Caco-2 (cell line): ENCODE results near the gene SRSF2. TPM values are rescaled to one million over a fixed set of nuclear protein-coding genes. Genes with fewer than 3 reads are reported as not detected.

ENCODE experiments used
- BruUV-seq: library from RNA; stranded (reverse); fragments of 400-500 nt; replicated peaks from 2 replicates; lab custom pipeline; 2021; lab: Mats Ljungman, UMichigan
- CTCF ChIA-PET: fragments of 300-600 bp; sonication (Branson Sonifier 250); formaldehyde crosslinking; loops from one replicate; lab custom pipeline; 2022; ENCODE audit warnings: antibody characterized with exemption; lab: Charles Lee
- POLR2A ChIA-PET: fragments of 300-600 bp; sonication (Branson Sonifier 250); formaldehyde crosslinking; loops from one replicate; lab custom pipeline; 2022; ENCODE audit warnings: antibody characterized with exemption; lab: Charles Lee
- DNase-seq, 2 experiments: peaks; one replicate each; pipeline versions ENCODE4 v3.0.0 to v3.0.0-alpha.2; 2020 to 2022
- H3K27me3 ChIP-seq: replicated peaks from 2 replicates; pipeline ENCODE4 v1.6.0; 2011; ENCODE audit warnings: low read length; ENCODE audit not compliant: control insufficient read depth, insufficient read depth
- H3K36me3 ChIP-seq: 2 replicates; pipeline ENCODE4 v1.5.1; 2011; ENCODE audit warnings: low read length; ENCODE audit not compliant: control insufficient read depth, insufficient read depth
- H3K4me1 ChIP-seq: fragments of 250-450 bp; sonication (Bioruptor Pico); 2 replicates; pipeline ENCODE4 v1.5.1; 2020; ENCODE audit warnings: mild to moderate bottlenecking
- H3K4me3 ChIP-seq: 2 replicates; pipeline ENCODE4 v1.5.1; 2011; ENCODE audit warnings: low read depth, mild to moderate bottlenecking, control low read depth, low read length
- H3K9me3 ChIP-seq: fragments of 250-450 bp; sonication (Bioruptor Pico); 2 replicates; pipeline ENCODE4 v1.5.1; 2020; ENCODE audit warnings: mild to moderate bottlenecking, moderate library complexity
- H3K27ac Mint-ChIP-seq: one replicate; pipeline ENCODE4 v1.8.0; 2022; ENCODE audit warnings: mixed read lengths; ENCODE audit not compliant: unreplicated experiment
- H3K27me3 Mint-ChIP-seq: one replicate; pipeline ENCODE4 v1.8.0; 2022; ENCODE audit warnings: mixed read lengths; ENCODE audit not compliant: insufficient read depth, unreplicated experiment
- H3K36me3 Mint-ChIP-seq: one replicate; pipeline ENCODE4 v1.8.0; 2022; ENCODE audit warnings: mild to moderate bottlenecking, mixed read lengths; ENCODE audit not compliant: insufficient read depth, unreplicated experiment
- H3K4me1 Mint-ChIP-seq: one replicate; pipeline ENCODE4 v1.8.0; 2022; ENCODE audit warnings: low read depth, mixed read lengths; ENCODE audit not compliant: unreplicated experiment
- H3K4me3 Mint-ChIP-seq: one replicate; pipeline ENCODE4 v1.8.0; 2022; ENCODE audit warnings: mild to moderate bottlenecking, moderate library complexity, mixed read lengths; ENCODE audit not compliant: unreplicated experiment
- H3K9me3 Mint-ChIP-seq: one replicate; pipeline ENCODE4 v1.8.0; 2022; ENCODE audit warnings: mixed read lengths; ENCODE audit not compliant: unreplicated experiment
- intact Hi-C: fragments of 100-400 bp; cut with micrococcal nuclease; formaldehyde crosslinking; loops from one replicate; pipeline ENCODE4 v1.10.0; 2022; ENCODE audit not compliant: unreplicated experiment
- total RNA-seq: library from RNA; stranded (reverse); gene quantifications from 2 replicates; pipeline ENCODE4 v1.2.3, GENCODE V29; 2022
- TF ChIP-seq, protein P1 (sequence below), 2 experiments: fragments of 200-600 bp in 1 of 2; IDR thresholded peaks; 1 replicate in 1 of 2; 2 replicates in 1 of 2; pipeline versions ENCODE4 v1.5.1 to v1.8.0; 2011 to 2022; ENCODE audit warnings: antibody characterized with exemption in 1 of 2, control low read depth in 1 of 2, inconsistent platforms in 1 of 2, low read depth in 1 of 2, low read length in 1 of 2, mild to moderate bottlenecking in 1 of 2, moderate library complexity in 1 of 2; ENCODE audit not compliant: insufficient read depth in 1 of 2, severe bottlenecking in 1 of 2, unreplicated experiment in 1 of 2

Gene SRSF2
- total RNA-seq, 1 experiment from 2014 or later = 356 TPM

- Mint-ChIP-seq H3K9me3 (no peaks in the 10 kb centered on the region), H3K36me3 (peaks cover 20% of the 10 kb centered on the region), H3K27ac (no peak overlapping the region), H3K4me3 (no peak overlapping the region), H3K4me1 (peaks cover 14% of the 10 kb centered on the region), H3K27me3 (no peaks in the 10 kb centered on the region)
- no peak for DNase-seq
- Histone ChIP-seq H3K4me1 (peaks cover 9% of the 10 kb centered on the region), H3K36me3 (no peaks in the 10 kb centered on the region), H3K27me3 (no peaks in the 10 kb centered on the region), H3K4me3 (no peak overlapping the region), H3K9me3 (no peaks in the 10 kb centered on the region)
- intact Hi-C loops = no loop called here
- TF ChIP-seq, protein P1, sequence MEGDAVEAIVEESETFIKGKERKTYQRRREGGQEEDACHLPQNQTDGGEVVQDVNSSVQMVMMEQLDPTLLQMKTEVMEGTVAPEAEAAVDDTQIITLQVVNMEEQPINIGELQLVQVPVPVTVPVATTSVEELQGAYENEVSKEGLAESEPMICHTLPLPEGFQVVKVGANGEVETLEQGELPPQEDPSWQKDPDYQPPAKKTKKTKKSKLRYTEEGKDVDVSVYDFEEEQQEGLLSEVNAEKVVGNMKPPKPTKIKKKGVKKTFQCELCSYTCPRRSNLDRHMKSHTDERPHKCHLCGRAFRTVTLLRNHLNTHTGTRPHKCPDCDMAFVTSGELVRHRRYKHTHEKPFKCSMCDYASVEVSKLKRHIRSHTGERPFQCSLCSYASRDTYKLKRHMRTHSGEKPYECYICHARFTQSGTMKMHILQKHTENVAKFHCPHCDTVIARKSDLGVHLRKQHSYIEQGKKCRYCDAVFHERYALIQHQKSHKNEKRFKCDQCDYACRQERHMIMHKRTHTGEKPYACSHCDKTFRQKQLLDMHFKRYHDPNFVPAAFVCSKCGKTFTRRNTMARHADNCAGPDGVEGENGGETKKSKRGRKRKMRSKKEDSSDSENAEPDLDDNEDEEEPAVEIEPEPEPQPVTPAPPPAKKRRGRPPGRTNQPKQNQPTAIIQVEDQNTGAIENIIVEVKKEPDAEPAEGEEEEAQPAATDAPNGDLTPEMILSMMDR (IDR thresholded peaks at IDR 0.05; ENCODE audit: insufficient read depth in 1 of 2, low read depth in 1 of 2, low read length in 1 of 2, severe bottlenecking in 1 of 2, unreplicated experiment in 1 of 2) = no peak
- CTCF ChIA-PET = no interaction called here
- no TSS peak for BruUV-seq
- POLR2A ChIA-PET = no interaction called here
These were observed 41.9 kb downstream of the SRSF2 start for GRCh38 chr17:76695059-76695831.

DNA sequence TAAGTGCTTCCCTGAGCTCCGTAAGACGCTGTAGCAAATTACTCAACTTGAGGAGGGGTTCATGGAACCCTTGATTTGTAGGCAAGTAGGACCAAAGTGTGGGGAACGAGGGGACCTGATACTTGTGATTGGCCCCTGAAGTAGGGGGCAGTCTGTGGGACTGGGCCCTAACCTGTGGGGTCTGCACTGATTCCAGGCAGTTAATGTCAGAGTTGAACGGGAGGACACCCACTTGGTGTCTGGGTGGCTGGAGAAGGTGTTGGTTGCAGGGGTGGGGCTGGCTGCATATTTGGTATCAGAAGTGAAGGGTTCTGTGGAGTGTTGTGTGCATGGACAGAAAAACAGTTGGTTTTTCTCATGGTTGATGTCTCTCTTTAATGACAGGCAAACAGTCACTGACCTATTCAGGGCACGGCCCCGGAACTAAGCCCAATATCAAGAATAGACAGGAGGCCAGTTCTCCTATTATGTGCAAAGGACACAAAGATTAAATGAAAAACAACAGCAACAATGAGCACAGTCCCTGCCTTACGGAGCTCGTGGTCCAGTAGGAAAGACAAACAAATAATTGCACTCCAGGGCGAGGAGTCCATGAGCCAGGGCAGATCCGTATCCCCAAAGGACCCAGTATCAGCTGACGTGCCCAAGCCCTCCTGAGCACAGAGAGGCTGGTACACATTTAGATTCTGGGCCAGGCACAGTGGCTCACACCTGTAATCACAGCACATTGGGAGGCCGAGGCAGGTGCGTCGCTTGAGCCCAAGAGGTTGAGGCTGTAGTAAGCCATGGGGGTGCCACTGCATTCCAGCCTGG, 45.5 kb downstream of the SRSF2 start:
- H3K4me1 Mint-ChIP-seq = peaks cover 18% of the 10 kb centered on the region
- POLR2A ChIA-PET = no interaction called here
- CTCF ChIA-PET = no interaction called here
- no peak overlapping the region for H3K27ac Mint-ChIP-seq
- BruUV-seq = no TSS peak
- H3K4me3 Mint-ChIP-seq = no peak overlapping the region
- Histone ChIP-seq H3K9me3 (no peaks in the 10 kb centered on the region), H3K4me1 (peaks cover 23% of the 10 kb centered on the region), H3K36me3 (no peaks in the 10 kb centered on the region), H3K27me3 (no peaks in the 10 kb centered on the region), H3K4me3 (no peak overlapping the region)
- no peak for DNase-seq
- intact Hi-C loops = no loop called here
- H3K36me3 Mint-ChIP-seq = peaks cover 4% of the 10 kb centered on the region
- no peaks in the 10 kb centered on the region for H3K9me3 Mint-ChIP-seq
- H3K27me3 Mint-ChIP-seq = no peaks in the 10 kb centered on the region
- TF ChIP-seq, protein P1 (IDR thresholded peaks at IDR 0.05; ENCODE audit: insufficient read depth in 1 of 2, low read depth in 1 of 2, low read length in 1 of 2, severe bottlenecking in 1 of 2, unreplicated experiment in 1 of 2) = no peak

GRCh38 chr17:76690596-76691280, 46.4 kb downstream of the SRSF2 start:
- H3K4me1 ChIP-seq = peaks cover 30% of the 10 kb centered on the region
- Mint-ChIP-seq H3K27ac (no peak overlapping the region), H3K27me3 (no peaks in the 10 kb centered on the region), H3K4me3 (no peak overlapping the region), H3K36me3 (peaks cover 3% of the 10 kb centered on the region), H3K9me3 (no peaks in the 10 kb centered on the region), H3K4me1 (peaks cover 18% of the 10 kb centered on the region)
- H3K9me3 ChIP-seq = no peaks in the 10 kb centered on the region
- ChIA-PET CTCF (no interaction called here), POLR2A (interaction anchor here (0.5 kb wide), 1 partner anchor 29 kb away, joined by 9 read pairs; no protein-coding TSS in a partner anchor)
- TF ChIP-seq, protein P1 (IDR thresholded peaks at IDR 0.05; ENCODE audit: insufficient read depth in 1 of 2, low read depth in 1 of 2, low read length in 1 of 2, severe bottlenecking in 1 of 2, unreplicated experiment in 1 of 2) = no peak
- no peak for DNase-seq
- H3K4me3 ChIP-seq = no peak overlapping the region
- BruUV-seq = no TSS peak
- H3K27me3 ChIP-seq = no peaks in the 10 kb centered on the region
- H3K36me3 ChIP-seq = no peaks in the 10 kb centered on the region
- intact Hi-C loops = no loop called here
